ENCODE results near the gene NIPSNAP3A. TPM values are rescaled to one million over a fixed set of nuclear protein-coding genes. Genes with fewer than 3 reads are reported as not detected.

NIPSNAP3A gene
- total and polyA plus RNA-seq, 12 donors: 10.2 to 34.9 (median 24.3) TPM

- no peak for DNase-seq
- Histone ChIP-seq H3K4me3 (no peak overlapping the region), H3K9me3 (no peaks in the 10 kb centered on the region), H3K4me1 (peaks cover 0 to 25% (median 0%) of the 10 kb centered on the region in 9 donors), H3K27me3 (no peaks in the 10 kb centered on the region), H3K27ac (no peak overlapping the region), H3K36me3 (peaks cover 0 to 99% (median 62%) of the 10 kb centered on the region in 9 donors)
- 89 to 93% methylated on average over 3 of the region's 3 CpGs for WGBS, 2 donors
- no peak for TF ChIP-seq CTCF (IDR thresholded peaks at IDR 0.05)
- intact Hi-C loops (cut with DNase I): no loop called here
- ATAC-seq: peak in 1 of 8 donors; percentile 24
These were observed 48.4 kb downstream of the NIPSNAP3A start for GRCh38 chr9:104795857-104796256.

- Histone ChIP-seq H3K27ac (no peak overlapping the region), H3K36me3 (peaks cover 0 to 99% (median 46%) of the 10 kb centered on the region in 9 donors), H3K4me1 (peaks cover 0 to 25% (median 3%) of the 10 kb centered on the region in 9 donors), H3K27me3 (no peaks in the 10 kb centered on the region), H3K4me3 (no peak overlapping the region), H3K9me3 (no peaks in the 10 kb centered on the region)
- TF ChIP-seq CTCF (IDR thresholded peaks at IDR 0.05): no peak
- 49 to 54% methylated on average over 5 of the region's 5 CpGs for WGBS, 2 donors
- ATAC-seq (no peak), DNase-seq (no peak)
- intact Hi-C loops (cut with DNase I): no loop called here
These were observed 50.9 kb downstream of the NIPSNAP3A start for GRCh38 chr9:104798209-104798995.

GRCh38 chr9:104800068-104800785 is 52.7 kb downstream of the NIPSNAP3A start:
- 92 to 96% methylated on average over 7 of the region's 7 CpGs for WGBS, 2 donors

More at GRCh38 chr9:104800068-104800785, 52.7 kb downstream of the NIPSNAP3A start:
- intact Hi-C loops (cut with DNase I): loop anchor here in 3 of 10 donors (10.0 kb wide), 2 partner anchors 355 to 615 kb away; no protein-coding TSS in a partner anchor
- Histone ChIP-seq H3K4me1 (peaks cover 0 to 19% (median 3%) of the 10 kb centered on the region in 9 donors), H3K36me3 (peaks cover 0 to 99% (median 47%) of the 10 kb centered on the region in 9 donors), H3K9me3 (no peaks in the 10 kb centered on the region), H3K4me3 (no peak overlapping the region), H3K27ac (no peak overlapping the region), H3K27me3 (no peaks in the 10 kb centered on the region)
- DNase-seq: no peak
- TF ChIP-seq CTCF (IDR thresholded peaks at IDR 0.05): no peak
- no peak for ATAC-seq
